NCI-H2107 (cell line): Measurements from ENCODE around the gene IGF2.

Experiments
- DNase-seq: peaks from one replicate; lab custom pipeline; 2025; lab: John Stamatoyannopoulos, UW

IGF2 gene

GRCh38 chr11:2153581-2154194, 14.5 kb upstream of the IGF2 start:
- DNase-seq = no peak

GRCh38 chr11:2151500-2152257, 12.5 kb upstream of the IGF2 start:
- DNase-seq = peak; percentile 35

DNA sequence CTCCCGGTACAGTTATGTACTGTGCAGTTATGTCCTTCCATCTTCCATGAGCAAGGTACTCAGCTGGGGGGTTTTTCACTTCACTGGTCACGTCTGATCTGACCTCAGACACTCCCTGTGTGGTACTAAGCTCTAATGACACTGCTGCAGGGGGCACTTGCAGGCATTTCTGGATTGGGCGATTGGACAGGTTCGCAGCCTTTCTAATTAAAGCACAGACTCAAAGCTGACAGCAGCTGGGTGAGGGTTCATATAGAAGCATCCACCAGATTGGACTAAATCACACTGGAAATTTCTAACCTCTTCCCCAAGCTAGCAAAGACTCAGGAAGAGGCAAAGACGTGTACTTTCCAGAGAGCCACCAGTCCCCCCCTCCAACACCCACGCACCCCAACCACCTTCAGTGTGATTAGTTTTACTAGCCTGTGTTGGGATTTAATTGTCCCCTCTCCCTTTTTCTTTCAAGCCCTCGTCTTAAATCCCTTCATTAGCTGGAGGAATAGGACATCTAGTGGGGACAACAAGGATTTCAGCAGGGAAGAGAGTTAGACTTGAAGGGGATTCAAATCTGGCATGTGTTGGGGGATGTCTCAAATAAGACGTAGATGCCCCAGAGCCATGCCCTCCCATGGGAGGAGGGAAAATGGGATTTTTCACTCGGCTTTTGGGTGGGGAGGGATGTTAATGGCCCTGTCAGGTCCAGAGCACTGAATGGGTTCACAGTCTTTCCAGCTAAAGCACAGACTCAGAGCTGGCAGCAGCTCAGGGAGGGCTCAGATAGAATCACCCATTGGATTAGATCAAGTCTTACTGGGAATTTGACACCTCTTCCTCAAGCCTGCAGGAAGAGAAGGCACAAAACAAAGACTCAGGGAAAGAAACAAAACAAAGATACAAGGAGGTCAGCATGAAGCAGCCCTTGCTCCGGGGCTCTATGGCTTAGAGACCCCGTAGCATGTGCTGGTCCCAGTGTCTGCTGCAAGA, 11.0 kb upstream of the IGF2 start:
- DNase-seq = no peak

DNA sequence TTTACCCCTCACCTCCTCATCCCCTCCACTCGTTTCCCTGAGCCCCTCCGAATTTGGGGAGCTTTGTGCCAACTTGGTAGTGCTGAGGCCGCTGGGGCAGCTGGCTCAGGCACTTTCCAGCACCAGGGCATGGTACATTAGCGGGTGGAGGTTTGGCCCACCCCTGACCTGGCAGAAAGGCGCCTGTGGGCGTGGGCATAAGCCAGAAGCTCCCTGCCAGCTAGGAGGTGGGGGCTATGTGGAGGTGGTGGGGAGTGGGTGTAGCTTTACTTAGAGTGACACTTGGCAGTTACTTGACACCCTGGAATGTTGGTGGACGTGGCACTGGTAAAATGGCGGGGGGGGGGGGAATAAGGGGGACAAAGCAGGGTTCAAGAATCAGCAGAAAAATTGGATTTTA, 10.3 kb upstream of the IGF2 start:
- DNase-seq = no peak

DNA sequence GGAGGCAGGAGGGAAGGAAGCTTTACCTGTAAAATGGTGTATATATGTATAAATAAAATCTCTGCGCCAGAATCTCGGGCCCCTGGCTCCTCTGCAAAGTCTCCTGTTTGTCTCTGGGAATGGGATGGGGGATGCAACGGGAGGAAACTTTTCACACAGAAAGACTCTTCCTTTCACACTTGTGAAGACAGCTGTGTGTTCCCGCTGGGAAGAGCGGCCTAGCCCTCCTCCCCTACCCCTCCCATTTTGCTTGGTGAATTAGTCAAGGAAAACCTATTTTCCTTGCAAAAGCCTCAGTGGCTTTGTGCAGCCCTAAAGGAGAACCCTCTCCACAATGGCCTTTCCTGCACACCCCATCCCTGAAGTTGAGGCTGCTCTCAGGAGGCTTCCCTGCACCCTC, 9.4 kb upstream of the IGF2 start:
- DNase-seq = no peak

DNA sequence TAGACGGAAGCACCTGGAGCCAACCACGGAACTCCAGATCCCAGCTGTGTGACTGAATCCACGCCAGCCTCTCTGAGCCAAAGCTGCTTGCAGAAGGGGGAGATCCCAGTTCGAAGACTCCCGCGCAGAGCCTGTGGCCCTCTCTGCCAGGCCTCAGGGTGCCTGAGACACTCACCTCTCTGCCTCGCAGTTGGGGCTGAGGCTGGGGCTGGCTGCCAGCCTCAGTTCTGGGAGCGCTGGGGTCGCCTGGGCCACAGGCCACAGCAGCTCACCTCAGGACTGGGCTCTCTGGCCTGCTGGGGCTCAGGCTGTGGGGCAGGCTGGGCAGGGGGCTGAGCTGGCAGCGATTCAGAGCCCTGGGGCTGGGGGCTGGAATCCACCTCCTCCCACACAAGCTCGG, 8.2 kb upstream of the IGF2 start:
- DNase-seq = no peak

GRCh38 chr11:2146051-2146450, 6.9 kb upstream of the IGF2 start:
- no peak for DNase-seq

DNA sequence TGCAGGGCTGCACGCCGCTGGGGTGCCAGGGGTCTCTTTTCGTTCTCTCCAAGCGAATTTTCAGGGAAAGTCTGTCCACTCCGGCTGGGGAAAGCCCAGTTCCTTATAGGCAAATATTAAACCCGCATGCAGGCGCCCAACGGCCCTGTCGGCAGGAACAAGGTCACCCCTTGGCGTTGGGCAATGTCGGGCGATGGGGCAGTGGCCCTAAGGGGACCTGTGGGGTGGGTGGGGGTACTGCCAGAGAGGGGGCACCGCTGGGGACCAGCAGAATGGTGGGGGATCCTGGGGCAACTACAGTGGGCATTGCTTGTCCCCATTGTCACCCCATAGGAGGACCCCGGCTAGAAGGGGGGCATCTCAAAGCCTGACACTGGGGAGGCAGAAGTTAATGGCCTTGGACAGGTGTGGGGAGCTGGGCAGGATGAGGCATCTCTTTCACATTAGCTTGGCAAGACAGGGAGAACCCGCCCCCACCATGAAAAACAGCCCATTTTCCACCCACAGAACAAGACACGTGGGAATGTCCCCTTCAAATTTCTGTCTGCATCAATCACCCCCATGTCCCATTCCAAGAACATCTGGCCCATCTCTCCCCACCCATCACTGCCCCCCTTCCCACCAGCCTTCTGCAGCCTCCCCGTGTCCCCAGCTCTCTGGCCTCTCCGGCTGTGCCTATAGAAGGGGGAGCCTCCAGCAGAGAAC, 5.5 kb upstream of the IGF2 start:
- DNase-seq = no peak

- no peak for DNase-seq
Measured at GRCh38 chr11:2143799-2144543, 4.8 kb upstream of the IGF2 start.

- DNase-seq = no peak
Measured at GRCh38 chr11:2143477-2143798, 4.2 kb upstream of the IGF2 start.

DNA sequence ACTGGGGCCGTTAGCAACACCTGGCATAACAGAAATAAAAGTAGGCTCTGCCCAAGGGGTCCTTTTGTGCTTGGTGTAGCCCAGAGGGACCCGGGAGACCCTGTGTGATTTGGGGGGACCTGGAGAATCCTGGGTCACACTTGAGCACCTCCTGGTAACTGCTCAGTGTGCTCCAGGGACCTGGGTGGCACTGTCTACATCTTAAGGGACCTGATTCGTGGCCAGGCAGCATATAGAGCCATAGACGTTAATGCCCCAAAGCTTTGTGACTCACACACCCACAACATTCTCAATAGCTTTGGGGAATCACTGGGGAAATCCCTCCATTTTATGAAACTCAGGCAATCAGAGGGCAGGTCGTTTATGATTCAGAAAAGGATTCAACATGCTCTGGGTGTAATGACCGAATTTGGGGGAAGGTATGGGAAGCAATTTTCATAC, 3.6 kb upstream of the IGF2 start:
- no peak for DNase-seq

- no peak for DNase-seq
Measured at GRCh38 chr11:2142300-2142759, 3.1 kb upstream of the IGF2 start.

DNA sequence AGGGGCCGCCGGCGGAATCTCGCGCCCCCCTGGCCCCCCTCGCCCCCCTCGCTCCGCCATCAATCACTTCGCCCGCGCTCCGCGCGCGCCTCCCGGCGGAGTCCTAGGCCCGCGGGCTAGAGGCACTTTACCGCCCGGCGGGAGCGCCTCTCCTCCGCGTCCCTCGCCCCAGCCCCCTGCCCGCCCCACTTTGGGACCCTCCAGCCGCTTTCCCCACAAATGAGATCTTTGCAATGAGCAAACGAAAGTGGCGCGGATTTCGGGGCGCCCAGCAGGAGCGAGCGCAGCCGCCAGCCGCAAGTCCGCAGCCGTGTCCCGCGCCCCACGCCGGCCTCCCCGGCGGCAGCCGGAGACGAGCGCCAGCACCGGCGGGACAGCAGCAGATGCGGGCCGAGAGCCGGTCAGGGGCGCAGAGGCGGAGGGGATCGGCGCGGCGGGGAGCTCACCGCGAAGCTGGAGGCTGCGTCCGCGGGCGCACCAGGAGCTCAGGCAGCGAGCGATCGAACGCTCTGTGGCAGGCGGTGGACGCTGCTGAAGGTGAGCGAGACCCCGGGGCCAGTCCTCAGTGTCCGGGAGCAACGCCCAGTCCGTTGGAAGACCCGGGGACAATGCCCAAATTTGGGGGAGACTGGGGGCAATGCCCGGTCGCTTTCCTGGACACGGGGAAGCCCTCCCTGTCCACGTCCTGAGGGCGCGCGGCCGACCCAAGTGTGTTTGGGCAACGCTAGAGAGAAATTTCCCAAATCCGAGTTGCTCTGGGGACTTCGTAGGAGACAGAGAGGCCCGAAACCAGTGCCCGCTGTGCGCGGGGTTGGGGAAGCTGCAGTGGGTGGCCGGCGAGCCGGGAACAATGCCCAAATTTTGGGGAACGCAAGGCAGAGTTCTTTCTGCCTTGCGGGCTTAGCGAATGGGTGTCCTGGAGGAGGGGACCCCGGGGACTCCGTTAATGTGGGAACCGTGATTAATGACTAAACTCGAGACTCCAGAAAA, 1.5 kb upstream of the IGF2 start:
- no peak for DNase-seq

DNA sequence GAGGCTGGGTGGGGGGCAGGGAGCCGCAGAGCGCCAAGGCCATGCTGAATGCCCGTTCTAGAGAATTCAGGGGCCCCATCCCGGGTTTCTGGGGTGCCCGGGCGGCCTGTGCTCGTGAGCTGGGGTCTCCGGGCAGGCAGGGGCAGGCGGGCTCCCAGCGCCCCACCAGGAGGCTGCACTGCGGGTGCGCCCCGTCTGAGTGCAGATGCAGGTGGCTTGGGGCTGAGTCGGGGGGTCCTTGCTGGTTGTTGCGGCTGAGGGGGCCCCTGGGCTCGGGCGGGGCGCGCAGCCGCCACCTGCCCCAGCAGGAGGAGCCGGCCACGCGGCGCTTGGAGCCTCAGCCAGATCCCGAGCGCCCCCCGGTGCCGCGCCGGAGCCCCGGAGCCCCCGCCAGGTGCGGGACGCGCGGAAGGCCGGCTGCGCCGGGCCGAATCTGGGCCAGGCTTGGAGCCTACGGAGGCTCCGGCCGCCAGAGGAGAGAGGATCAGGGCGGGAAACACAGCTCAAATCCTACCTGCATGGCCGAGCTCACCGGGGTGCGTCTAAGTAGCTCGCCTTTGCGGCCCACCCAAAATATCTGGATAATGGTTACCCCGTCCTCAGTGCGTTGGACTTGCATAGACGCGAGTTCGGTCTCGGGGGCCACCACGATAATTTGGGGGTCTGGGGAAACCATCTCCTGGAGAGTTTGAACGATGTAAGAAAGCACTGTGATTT, 590 bp upstream of the IGF2 start:
- no peak for DNase-seq

DNA sequence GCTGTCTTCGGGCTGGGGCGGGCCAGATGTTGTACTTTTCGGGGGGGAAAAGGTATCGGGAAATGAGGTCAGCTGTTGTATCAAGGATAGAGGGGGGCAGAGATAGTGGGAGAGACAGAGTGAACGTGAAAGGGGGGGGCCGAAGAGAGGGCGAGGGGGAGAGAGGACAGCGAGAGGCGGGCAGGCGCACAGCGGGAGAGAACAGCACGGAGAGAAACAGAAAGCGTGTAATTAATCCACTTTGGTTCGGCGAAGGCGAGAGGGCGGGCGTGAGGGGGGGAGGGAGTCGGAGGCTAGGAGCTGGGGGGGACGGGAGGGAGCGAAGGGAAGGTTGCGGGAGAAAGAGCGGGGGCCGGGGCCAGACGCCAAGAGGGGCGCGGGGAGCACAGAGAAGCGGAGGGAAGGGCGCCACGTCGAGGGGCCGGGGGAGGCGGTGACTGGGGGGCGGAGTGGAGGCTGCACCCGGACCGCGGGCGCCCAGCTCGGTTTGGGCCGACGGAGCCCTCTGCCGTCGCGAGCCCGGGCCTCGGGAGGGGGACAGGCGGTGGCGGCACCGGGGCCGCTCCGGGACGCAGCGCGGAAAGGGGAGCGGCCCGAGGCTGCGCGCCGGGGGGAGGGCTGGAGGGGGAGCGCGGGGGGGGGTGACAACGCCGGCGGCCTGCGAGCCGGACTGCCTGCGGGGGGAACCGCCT, 612 bp downstream of the IGF2 start:
- no peak for DNase-seq

DNA sequence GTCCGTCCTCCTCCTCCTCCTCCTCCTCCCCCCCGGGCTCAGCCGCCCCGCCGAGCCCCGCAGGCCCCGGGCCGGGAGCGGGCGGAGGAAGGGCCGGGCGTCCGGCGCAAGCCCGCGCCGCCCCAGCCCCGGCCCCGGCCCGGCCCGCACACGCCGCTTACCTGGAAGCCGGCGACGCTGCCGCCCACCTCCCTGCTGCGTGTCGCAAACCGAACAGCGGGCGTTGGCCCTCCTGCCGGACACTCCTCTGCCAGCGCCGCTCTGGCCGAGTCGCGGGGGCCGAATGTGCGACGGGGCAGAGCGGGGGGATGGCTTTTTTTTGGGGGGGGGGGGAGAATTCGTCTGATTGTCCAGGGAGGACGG, 1.1 kb downstream of the IGF2 start:
- no peak for DNase-seq

DNA sequence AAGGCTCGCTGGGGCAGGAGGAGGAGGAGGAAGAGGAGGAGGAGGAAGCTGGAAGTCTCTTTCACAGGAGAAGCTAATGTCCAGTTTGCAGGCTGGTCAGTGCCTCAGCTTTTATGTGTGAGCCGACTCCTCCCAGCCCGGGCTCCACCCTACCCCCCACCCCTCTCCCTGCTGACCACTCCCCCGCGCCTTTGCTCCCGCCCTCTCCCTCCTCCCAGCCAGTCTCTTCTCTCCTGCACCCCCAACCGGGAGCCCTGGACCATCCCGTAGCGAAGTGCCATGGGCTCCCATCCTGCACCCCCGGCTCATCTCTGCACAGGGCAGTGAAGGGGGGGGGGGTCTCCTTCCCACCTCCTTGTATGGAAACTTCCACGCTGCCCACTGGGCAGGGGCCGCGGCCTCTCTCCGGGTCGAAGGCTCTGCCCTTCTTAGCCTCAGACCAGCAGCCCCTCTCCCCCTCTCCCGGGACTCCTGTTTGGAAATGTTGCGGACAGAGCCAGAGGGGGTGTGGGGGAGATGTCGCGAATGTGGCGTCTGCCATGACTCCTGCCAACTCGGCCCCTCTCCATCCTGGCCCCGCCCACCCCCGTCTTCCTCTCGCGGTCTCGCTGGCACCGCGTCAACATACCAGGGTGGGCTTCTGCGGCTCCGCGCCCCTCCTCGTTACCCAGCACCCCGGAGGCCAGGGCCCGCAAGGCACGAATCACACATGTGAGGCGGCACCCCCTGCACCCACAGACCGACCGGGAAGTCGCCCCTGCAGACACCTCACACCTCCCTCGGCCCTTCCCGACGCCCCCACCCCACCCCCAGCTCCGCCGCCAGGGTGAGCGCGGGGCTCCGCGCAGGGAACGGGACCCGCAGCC, 1.8 kb downstream of the IGF2 start:
- no peak for DNase-seq

DNA sequence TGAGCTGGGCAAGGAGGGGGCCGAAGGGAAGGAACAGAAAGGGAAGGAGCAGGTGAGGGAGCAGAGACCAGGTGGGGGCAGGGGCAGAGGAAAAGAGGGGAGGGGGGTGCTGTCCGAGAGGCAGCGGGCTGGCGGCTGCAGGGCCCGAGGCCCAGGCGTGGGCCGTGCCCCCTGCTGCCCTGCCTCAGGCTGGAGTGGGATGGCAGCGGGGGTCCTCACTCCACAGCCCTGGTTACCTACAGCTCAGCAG, 2.3 kb downstream of the IGF2 start:
- DNase-seq = no peak
